Stimulated activated naive CD8-positive, alpha-beta T cell treated with anti-CD3 and anti-CD28 coated beads, Interleukin-15, amount 100 ng/mL, for 72 hours (primary cell): ENCODE results near the gene DTX3.
"Not testable (repeated sequence)": the region's sequence is repeated elsewhere in the genome, so short reads cannot be mapped to it uniquely, and the experiment has no call there.

Experiments used
- ATAC-seq: fragments of 150-1000 bp; cut with Tn5 transposase; 2 replicates; pipeline ENCODE4 v1.10.0; 2021; ENCODE audit warnings: mild to moderate bottlenecking, moderate library complexity
- DNase-seq, 2 donors: peaks; one replicate each; pipeline ENCODE4 v3.0.0; 2021 to 2022
- H3K27ac Mint-ChIP-seq, 2 donors: one replicate each; pipeline ENCODE4 v1.8.0; 2022; ENCODE audit warnings: mild to moderate bottlenecking in 2 of 2, mixed read lengths in 2 of 2, moderate library complexity in 2 of 2
- H3K27me3 Mint-ChIP-seq: one replicate; pipeline ENCODE4 v1.8.0; 2022; ENCODE audit warnings: mixed read lengths
- H3K4me1 Mint-ChIP-seq: one replicate; pipeline ENCODE4 v1.8.0; 2022; ENCODE audit warnings: mild to moderate bottlenecking, mixed read lengths
- H3K4me3 Mint-ChIP-seq, 2 donors: one replicate each; pipeline ENCODE4 v1.8.0; 2022; ENCODE audit warnings: mild to moderate bottlenecking in 2 of 2, mixed read lengths in 2 of 2, moderate library complexity in 1 of 2
- H3K9me3 Mint-ChIP-seq, 2 donors: one replicate each; pipeline ENCODE4 v1.8.0; 2022; ENCODE audit warnings: mixed read lengths in 2 of 2

Gene DTX3

GRCh38 chr12:57627501-57628279 lies 23.1 kb downstream of the DTX3 start:
- ATAC-seq: peak; percentile 62
- Mint-ChIP-seq H3K4me3 (peak overlapping the region; percentile 47 to 71), H3K27ac (no peak overlapping the region), H3K4me1 (peaks cover 39% of the 10 kb centered on the region), H3K9me3 (no peaks in the 10 kb centered on the region), H3K27me3 (peaks cover 99% of the 10 kb centered on the region)
- peak; percentile 32 to 52 for DNase-seq

DNA sequence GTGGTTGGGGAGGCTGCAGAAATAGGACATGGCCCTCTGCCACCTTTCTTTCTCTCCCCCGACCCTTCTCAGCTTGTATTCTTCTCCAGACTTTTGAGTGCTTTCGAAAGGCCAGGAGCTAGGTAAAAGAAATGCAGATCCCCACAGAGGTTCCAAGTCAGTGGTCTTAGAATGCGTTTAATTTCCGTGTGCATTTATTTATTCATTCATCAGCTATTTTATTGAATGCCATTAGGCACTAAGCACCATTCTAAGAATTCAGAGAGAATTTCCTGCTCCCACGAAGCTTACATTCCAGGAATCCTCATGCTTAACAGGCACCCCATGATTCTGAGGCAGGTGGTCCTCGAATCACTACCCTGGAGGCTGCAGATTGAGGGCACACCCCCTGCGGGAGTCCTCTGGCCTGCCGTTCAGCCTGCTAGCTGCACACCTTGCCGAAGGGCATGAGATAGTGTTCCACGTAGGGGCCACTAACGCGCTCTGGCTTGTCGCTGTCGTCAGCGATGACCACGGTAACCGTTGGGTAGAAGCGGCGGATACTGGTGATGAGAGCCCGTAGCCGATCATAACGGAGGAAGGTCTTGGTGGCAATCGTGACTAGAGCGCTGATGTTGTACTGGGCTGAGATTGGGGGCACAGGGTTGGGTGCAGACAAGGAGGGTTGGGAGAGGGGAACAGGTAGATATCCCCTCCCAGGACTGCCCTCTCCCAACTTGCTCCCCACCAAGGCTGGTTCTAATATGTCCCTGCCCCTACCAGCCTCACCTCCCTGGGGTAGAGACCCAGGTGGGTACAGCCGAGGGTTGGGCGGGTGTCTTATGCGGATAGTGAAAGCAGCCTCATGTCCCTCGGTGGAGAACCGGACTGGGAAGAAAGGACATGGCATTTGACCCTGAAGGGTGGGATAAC lies 23.9 kb downstream of the DTX3 start:
- peak in 1 of 2 donors; percentile 12 for DNase-seq
- H3K27me3 Mint-ChIP-seq: peaks cover 97% of the 10 kb centered on the region
- peak overlapping the region; percentile 6 to 71 for H3K4me3 Mint-ChIP-seq
- no peaks in the 10 kb centered on the region for H3K9me3 Mint-ChIP-seq
- peaks cover 45% of the 10 kb centered on the region for H3K4me1 Mint-ChIP-seq
- no peak for ATAC-seq
- H3K27ac Mint-ChIP-seq: no peak overlapping the region

DNA sequence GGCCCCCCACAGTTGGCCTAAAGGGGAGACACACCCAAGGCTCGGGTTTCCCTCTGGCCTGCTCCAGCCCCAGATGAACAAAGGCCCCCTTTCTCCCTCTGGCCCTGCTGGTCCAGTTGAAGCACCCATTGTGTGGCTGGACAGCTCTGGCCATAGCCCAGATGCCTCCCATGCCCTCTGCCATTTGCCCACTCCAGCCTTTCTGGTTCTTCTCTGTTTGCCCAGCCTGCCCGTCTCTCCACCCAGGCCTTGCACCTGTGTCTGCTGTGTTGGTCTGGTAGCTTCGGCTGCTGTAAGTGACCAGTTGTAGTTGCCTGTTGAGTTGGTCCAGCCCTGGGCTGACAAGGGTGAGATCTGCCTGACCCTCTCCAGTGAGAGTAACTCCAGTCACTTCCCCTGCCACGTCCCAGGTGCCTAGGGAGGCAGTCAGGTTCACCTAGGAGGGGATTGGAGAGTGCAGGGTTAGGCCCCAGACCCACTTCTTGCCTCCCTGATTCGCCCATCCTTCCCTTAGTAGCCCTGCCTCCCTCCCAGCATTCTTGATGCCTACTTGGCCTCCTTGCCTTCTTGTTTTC lies 25.4 kb downstream of the DTX3 start:
- peaks cover 97% of the 10 kb centered on the region for H3K27me3 Mint-ChIP-seq
- peak in 1 of 2 donors; percentile 7 for DNase-seq

GRCh38 chr12:57630891-57631433 lies 26.3 kb downstream of the DTX3 start:
- Mint-ChIP-seq H3K4me1 (peaks cover 42% of the 10 kb centered on the region), H3K9me3 (no peaks in the 10 kb centered on the region), H3K27me3 (peaks cover 94% of the 10 kb centered on the region), H3K27ac (peak overlapping the region in 1 of 2 donors; percentile 8), H3K4me3 (peak overlapping the region in 1 of 2 donors; percentile 90)
- DNase-seq (peak in 1 of 2 donors; percentile 8), ATAC-seq (no peak)

More for the DNA sequence above, 25.4 kb downstream of the DTX3 start:
- H3K4me3 Mint-ChIP-seq: no peak overlapping the region
- no peak overlapping the region for H3K27ac Mint-ChIP-seq
- H3K4me1 Mint-ChIP-seq: peaks cover 47% of the 10 kb centered on the region
- H3K9me3 Mint-ChIP-seq: no peaks in the 10 kb centered on the region
- ATAC-seq: no peak

DNA sequence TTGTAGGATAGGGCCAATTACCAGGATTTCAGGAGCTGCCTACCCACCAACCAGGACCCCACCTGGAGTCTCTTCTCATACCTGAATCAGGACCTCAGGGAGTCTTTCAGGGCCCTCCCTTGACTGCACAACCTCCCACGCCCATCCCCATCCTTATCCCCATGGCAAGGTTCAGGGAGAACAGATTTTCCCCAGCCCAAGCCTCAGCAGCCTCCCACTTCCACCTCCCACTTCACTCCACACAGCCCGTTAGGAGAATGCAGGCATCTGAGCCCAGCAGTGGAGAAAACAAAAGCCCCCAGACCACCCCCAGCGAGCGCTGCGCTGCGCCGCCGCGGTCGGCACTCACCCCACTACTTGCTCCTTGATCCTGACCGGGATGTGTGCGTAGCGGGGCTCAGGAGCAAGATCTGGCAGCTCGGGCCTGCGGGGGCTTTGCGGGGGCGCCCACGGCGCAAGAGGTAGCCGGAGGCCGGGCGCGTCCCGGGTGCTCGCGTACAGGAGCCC lies 27.0 kb downstream of the DTX3 start:
- peak in 1 of 2 donors; percentile 15 for DNase-seq
- Mint-ChIP-seq H3K9me3 (no peaks in the 10 kb centered on the region), H3K27me3 (peaks cover 87% of the 10 kb centered on the region), H3K27ac (no peak overlapping the region), H3K4me1 (peaks cover 36% of the 10 kb centered on the region), H3K4me3 (peak overlapping the region; percentile 80 to 90)
- ATAC-seq: no peak

DNA sequence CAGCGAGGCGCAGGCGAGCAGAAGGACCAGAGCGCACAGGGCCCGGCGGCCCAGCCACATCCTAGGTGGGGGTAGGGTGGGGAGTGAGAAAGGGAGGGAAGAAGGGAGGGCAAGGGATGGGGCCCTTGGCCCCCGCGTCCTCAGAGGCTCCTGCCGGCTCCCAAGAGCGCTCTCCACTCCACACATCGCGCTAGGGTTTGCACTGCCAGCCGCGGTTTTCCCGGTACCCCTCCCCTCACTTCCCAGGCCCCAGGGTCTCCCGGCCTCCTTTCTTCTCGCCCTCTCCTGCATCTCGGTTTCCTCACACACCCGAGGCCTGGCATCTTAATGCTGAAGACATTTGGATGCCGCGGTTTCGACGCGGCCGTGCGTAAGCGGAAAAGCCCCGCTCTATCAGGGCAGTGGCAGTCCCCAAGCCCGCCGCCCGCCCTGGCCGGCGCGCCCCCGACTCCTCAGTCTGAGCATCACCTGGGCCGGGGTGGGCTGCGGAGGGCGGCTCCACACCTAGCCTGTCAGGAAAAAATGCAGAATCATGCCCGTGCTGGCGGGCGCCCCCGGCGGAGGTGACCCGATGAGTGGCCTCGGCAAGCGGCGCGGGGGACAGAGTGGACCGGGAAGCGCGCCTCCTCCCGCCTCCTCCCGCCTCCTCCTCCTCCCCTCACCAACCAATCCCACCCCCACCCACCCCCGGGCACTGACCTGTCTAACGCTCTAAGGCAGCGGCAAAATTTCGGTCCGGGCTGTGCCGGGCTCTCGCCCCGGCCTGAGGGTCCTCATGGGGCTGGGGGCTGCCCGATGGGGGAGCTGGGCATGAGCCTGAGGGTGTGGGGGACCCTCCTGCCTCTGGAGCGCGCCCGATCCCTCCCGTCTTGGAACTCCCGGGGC lies 27.7 kb downstream of the DTX3 start:
- Mint-ChIP-seq H3K4me3 (peak overlapping the region; percentile 80 to 90), H3K4me1 (peaks cover 29% of the 10 kb centered on the region), H3K27me3 (peaks cover 80% of the 10 kb centered on the region), H3K27ac (peak overlapping the region in 1 of 2 donors; percentile 70), H3K9me3 (no peaks in the 10 kb centered on the region)
- ATAC-seq (peak; percentile 64), DNase-seq (peak; percentile 31 to 41)

DNA sequence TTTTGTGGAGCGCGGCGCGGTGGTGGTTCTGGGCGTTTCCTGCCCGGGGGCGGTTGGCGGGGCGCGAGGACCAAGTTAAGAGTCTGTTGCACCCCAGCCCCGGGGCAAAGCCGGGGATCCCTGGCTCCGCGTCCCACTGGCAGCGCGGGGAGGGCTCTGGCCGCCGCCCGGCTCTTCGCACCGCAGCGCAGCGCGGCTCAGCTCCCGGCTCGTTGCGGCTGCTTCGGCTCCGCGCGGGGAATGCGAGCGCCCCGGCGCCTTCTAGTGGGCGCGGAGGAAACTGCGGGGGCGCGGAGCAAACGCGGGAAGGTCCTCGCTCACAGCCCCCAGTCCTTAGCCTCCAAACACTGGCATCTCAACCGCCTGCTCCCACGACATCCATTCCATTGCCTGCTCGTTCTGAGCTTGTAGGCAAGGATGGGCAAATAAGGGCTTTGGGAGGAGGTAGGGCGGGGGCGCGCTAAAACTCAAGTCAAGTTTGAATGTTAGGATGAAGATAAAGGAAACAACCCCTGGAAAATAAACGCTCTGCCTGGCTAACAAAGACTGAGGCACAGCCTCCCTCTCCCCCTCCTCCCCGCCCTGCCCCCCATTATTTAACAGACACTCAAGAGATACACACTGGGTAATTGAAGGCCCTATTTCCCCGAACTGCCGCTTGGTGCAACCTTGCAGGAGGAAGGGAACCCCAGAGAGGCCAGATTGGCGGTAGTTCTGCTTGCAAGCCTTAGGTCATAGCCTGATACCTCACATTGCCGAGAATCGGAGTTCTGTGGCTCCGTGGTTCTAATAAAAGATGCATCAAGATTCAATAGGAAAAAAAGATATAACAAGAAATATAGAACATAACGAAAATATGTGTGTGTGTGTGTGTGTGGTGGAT lies 28.6 kb downstream of the DTX3 start, which contains the start of gene B4GALNT1:
TSS of gene B4GALNT1 (minus strand) at position 244 of the 883 bp plus-strand sequence. CDS start 1,069 bp downstream, outside the sequence.
- DNase-seq: peak; percentile 73 to 75
- no peaks in the 10 kb centered on the region for H3K9me3 Mint-ChIP-seq
- peak; percentile 82 for ATAC-seq
- peak within 1 kb of the TSS in 1 of 2 donors; percentile 70 for H3K27ac Mint-ChIP-seq
- peaks cover 72% of the 10 kb centered on the region for H3K27me3 Mint-ChIP-seq
- H3K4me3 Mint-ChIP-seq: peak within 1 kb of the TSS; percentile 80 to 90
- H3K4me1 Mint-ChIP-seq: peaks cover 20% of the 10 kb centered on the region

DNA sequence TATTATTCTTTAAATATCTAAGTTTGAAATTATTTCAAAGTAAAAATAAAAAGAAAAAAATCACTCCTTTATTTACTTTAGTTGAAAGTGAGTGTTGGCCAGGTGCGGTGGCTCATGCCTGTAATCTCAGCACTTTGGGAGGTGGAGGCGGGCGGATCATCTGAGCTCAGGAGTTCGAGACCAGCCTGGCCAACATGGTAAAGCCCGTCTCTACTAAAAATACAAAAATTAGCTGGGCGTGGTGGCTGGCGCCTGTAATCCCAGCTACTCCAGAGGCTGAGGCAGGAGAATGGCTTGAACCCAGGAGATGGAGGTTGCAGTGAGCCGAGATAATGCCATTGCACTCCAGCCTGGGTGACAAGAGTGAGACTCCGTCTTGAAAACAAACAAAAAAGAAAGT lies 32.1 kb downstream of the DTX3 start:
- Mint-ChIP-seq H3K4me1 (peaks cover 16% of the 10 kb centered on the region), H3K27me3 (peaks cover 51% of the 10 kb centered on the region)

DNA sequence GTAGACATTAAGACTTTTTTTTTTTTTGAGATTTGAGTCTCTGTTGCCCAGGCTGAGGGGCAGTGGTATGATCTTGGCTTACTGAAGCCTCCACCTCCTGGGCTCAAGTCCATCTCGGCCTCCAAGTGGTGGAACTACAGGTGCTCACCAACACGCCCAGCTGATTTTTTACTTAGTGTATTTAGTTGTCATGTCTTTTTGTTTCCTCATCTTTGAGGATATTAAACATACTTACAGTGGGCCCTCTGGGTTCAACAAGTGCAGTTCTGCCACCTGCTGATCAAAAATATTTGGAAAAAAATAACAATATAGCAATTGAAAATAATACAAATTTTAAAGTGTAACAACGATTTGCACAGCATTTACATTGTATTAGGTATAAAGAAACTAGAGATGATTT lies 32.7 kb downstream of the DTX3 start:
- no peaks in the 10 kb centered on the region for H3K9me3 Mint-ChIP-seq
- peaks cover 10% of the 10 kb centered on the region for H3K4me1 Mint-ChIP-seq
- ATAC-seq (no peak), DNase-seq (no peak)
- H3K4me3 Mint-ChIP-seq: no peak overlapping the region
- no peak overlapping the region for H3K27ac Mint-ChIP-seq
- peaks cover 51% of the 10 kb centered on the region for H3K27me3 Mint-ChIP-seq

More for the DNA sequence above, 32.1 kb downstream of the DTX3 start:
- not testable (repeated sequence) for H3K4me3 Mint-ChIP-seq, DNase-seq, H3K27ac Mint-ChIP-seq, H3K9me3 Mint-ChIP-seq, ATAC-seq

DNA sequence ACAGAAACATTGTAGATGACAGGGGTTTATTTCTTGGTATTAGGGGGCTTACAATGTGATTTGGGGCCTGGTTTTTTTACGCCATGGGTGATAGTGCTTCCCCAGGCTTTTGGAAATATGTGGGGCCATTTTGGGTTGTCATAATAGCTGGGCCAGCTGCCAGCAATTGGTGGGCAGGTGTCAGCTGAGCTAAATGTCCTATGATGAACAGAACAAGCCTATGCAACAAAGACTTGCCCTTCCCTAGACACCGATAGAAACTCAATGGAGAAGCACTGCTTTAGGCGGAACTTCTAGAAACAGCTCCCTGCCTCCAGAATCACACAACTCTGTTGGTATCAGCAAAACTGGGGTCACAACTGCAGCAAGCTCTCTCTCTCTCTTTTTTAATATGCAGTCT lies 33.5 kb downstream of the DTX3 start:
- H3K27me3 Mint-ChIP-seq: peaks cover 53% of the 10 kb centered on the region
- no peak overlapping the region for H3K4me3 Mint-ChIP-seq
- peaks cover 6% of the 10 kb centered on the region for H3K4me1 Mint-ChIP-seq
- H3K27ac Mint-ChIP-seq: peak overlapping the region in 1 of 2 donors; percentile 77
- DNase-seq: no peak
- no peak for ATAC-seq
- no peaks in the 10 kb centered on the region for H3K9me3 Mint-ChIP-seq

DNA sequence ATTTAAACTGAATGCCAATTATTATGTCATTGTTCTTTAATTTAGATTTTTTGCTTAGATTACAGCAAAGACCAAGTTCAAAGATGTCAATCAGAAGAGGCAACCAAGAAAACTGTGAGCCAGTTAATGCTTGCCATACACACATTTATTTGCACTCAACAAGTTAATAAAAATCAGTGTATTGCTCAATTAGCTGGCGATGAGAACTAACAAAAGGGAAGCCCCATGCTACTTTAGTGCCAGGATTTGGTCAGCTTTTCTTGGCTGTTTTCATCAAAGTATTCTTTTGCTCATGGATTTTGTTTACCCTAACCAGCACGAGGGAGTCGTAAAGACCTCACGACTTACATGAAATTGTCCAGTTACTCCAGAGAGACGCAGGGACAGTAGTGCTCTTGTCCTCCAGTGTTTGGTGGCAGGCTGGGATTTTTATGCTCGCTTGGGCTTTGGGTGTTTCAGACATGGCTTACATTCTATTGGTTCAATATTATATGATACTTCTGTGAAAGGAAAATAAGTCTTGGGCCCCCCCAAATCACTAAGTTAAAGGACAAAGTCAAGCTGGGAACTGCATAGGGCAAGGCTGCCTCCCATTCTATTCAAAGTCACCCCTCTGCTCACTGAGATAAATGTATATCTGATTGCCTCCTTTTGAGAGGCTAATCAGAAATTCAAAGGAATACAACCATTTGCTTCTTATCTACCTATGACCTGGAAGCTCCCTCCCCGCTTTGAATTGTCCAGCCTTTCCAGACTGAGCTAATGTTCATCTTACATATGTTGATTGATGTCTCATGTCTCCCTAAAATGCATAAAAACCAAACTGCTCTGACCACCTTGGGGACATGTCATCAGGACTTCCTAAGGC lies 35.8 kb downstream of the DTX3 start:
- Mint-ChIP-seq H3K27ac (no peak overlapping the region), H3K27me3 (peaks cover 30% of the 10 kb centered on the region)

GRCh38 chr12:57641699-57642442 lies 37.2 kb downstream of the DTX3 start:
- Mint-ChIP-seq H3K4me1 (no peaks in the 10 kb centered on the region), H3K27ac (no peak overlapping the region), H3K9me3 (no peaks in the 10 kb centered on the region), H3K4me3 (no peak overlapping the region), H3K27me3 (peaks cover 27% of the 10 kb centered on the region)
- DNase-seq: no peak
- no peak for ATAC-seq

More for the DNA sequence above, 35.8 kb downstream of the DTX3 start:
- no peak overlapping the region for H3K4me3 Mint-ChIP-seq
- H3K9me3 Mint-ChIP-seq: no peaks in the 10 kb centered on the region
- H3K4me1 Mint-ChIP-seq: no peaks in the 10 kb centered on the region
- DNase-seq (no peak), ATAC-seq (no peak)
